CD4-positive, CD25-positive, alpha-beta regulatory T cell (primary cell): ENCODE results near the gene JAM3. TPM values are rescaled to one million over a fixed set of nuclear protein-coding genes. Genes with fewer than 3 reads are reported as not detected.
A peak's percentile ranks its signal among the peaks of the same experiment; 100 is the strongest.

Experiments used
- ATAC-seq, 2 donors: fragments of 150-1000 bp; cut with Tn5 transposase; one replicate each; pipeline ENCODE4 v1.10.0; 2021; ENCODE audit warnings: low read depth in 2 of 2, moderate number of reproducible peaks in 2 of 2, moderate library complexity in 1 of 2
- DNase-seq, 3 donors: peaks; one replicate each; pipeline versions ENCODE4 v3.0.0 to v3.0.0-alpha.2; 2012 to 2022; ENCODE audit warnings: mixed read lengths in 1 of 3
- H3K27ac ChIP-seq: one replicate; pipeline ENCODE4 v1.7.0; 2013; ENCODE audit warnings: mild to moderate bottlenecking, low read length; ENCODE audit not compliant: insufficient read depth, poor library complexity, severe bottlenecking
- H3K27me3 ChIP-seq: one replicate; pipeline ENCODE4 v1.7.0; 2013; ENCODE audit warnings: low read length; ENCODE audit not compliant: control insufficient read depth, insufficient read depth
- H3K36me3 ChIP-seq: one replicate; pipeline ENCODE4 v1.7.0; 2013; ENCODE audit warnings: mild to moderate bottlenecking, low read length, moderate library complexity; ENCODE audit not compliant: control insufficient read depth, insufficient read depth
- H3K4me1 ChIP-seq: 2 replicates; pipeline ENCODE4 v1.7.0; 2013; ENCODE audit warnings: mild to moderate bottlenecking, low read length; ENCODE audit not compliant: insufficient read depth, control insufficient read depth, poor library complexity, severe bottlenecking
- H3K4me3 ChIP-seq: one replicate; pipeline ENCODE4 v1.7.0; 2013; ENCODE audit warnings: low read depth, mild to moderate bottlenecking, low read length, moderate library complexity
- H3K9me3 ChIP-seq, 2 experiments: 1 replicate in 1 of 2; 2 replicates in 1 of 2; pipeline ENCODE4 v1.7.0; 2013; ENCODE audit warnings: low read length in 2 of 2, mild to moderate bottlenecking in 1 of 2, moderate library complexity in 1 of 2; ENCODE audit not compliant: control insufficient read depth in 2 of 2
- H3K27ac Mint-ChIP-seq, 3 donors: one replicate each; pipeline ENCODE4 v1.8.0; 2020 to 2022; ENCODE audit warnings: mild to moderate bottlenecking in 3 of 3, mixed read lengths in 3 of 3, moderate library complexity in 2 of 3
- H3K27me3 Mint-ChIP-seq: one replicate; pipeline ENCODE4 v1.8.0; 2022; ENCODE audit warnings: mild to moderate bottlenecking, mixed read lengths
- H3K36me3 Mint-ChIP-seq: one replicate; pipeline ENCODE4 v1.8.0; 2020; ENCODE audit warnings: mixed read lengths
- H3K4me1 Mint-ChIP-seq, 4 donors: one replicate each; pipeline ENCODE4 v1.8.0; 2020 to 2022; ENCODE audit warnings: mixed read lengths in 4 of 4, mild to moderate bottlenecking in 1 of 4
- H3K4me3 Mint-ChIP-seq, 4 donors: one replicate each; pipeline ENCODE4 v1.8.0; 2020 to 2022; ENCODE audit warnings: mild to moderate bottlenecking in 4 of 4, mixed read lengths in 4 of 4, moderate library complexity in 3 of 4
- H3K9me3 Mint-ChIP-seq, 7 donors: one replicate each; pipeline ENCODE4 v1.8.0; 2020 to 2022; ENCODE audit warnings: mixed read lengths in 7 of 7, mild to moderate bottlenecking in 3 of 7, moderate library complexity in 2 of 7
- polyA plus RNA-seq, 4 donors: library from polyadenylated mRNA; unstranded; fragments of 300-500 nt; fragmentation: Illumina TruSeq; gene quantifications; one replicate each; pipeline ENCODE4 v1.2.3, GENCODE V29; 2021
- total RNA-seq: library from RNA; stranded (reverse); gene quantifications from one replicate; pipeline ENCODE4 v1.2.3, GENCODE V29; 2022

JAM3 gene
- total and polyA plus RNA-seq, 5 donors from 2014 or later = 3.1 to 5.5 (median 3.3) TPM

DNA sequence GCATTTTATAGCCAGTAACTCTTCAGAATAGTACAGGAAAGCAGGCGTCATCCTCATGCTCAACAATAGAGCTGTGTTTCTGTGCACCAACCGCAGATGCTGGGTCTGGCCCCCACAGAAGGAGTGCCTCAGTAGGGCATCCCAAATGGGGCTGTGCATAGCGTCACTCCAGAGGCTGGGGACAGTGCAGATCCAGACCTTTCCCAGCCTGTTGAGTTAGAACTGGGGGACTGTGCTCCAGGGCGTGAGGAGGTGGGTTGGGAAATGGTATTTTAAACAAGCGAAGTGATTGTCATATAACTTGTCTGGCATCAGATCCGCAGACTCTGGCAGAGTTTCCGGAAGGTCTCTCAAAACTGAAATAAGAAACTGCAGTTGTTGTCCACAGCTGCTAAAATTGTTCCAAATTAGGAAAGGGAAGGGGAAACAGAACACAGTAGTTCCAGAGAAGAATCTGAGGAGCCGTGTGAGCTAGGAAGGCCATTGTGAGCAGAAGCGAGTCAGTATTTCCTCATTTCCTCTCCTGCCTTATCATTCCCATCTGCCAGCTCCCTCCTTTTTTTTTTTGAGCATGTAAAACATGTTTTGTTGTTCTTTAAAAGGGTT is 52.2 kb downstream of the JAM3 start:
- Histone ChIP-seq H3K27me3 (peaks cover 22% of the 10 kb centered on the region), H3K4me1 (no peaks in the 10 kb centered on the region), H3K9me3 (no peaks in the 10 kb centered on the region), H3K27ac (no peak overlapping the region), H3K4me3 (no peak overlapping the region), H3K36me3 (no peaks in the 10 kb centered on the region)
- ATAC-seq = no peak
- peaks cover 0 to 3% (median 0%) of the 10 kb centered on the region in 7 donors for H3K9me3 Mint-ChIP-seq
- H3K36me3 Mint-ChIP-seq = peaks cover 6% of the 10 kb centered on the region
- H3K27ac Mint-ChIP-seq = peak overlapping the region in 1 of 3 donors; percentile 67
- peaks cover 0 to 10% (median 5%) of the 10 kb centered on the region in 4 donors for H3K4me1 Mint-ChIP-seq
- H3K27me3 Mint-ChIP-seq = peaks cover 39% of the 10 kb centered on the region
- H3K4me3 Mint-ChIP-seq = no peak overlapping the region
- no peak for DNase-seq

- Histone ChIP-seq H3K36me3 (no peaks in the 10 kb centered on the region), H3K27me3 (peaks cover 27% of the 10 kb centered on the region), H3K4me3 (no peak overlapping the region), H3K27ac (no peak overlapping the region), H3K9me3 (no peaks in the 10 kb centered on the region), H3K4me1 (no peaks in the 10 kb centered on the region)
- Mint-ChIP-seq H3K4me3 (peak overlapping the region in 1 of 4 donors; percentile 56), H3K36me3 (peaks cover 6% of the 10 kb centered on the region), H3K4me1 (peaks cover 0 to 10% (median 5%) of the 10 kb centered on the region in 4 donors), H3K9me3 (peaks cover 0 to 3% (median 0%) of the 10 kb centered on the region in 7 donors), H3K27ac (no peak overlapping the region), H3K27me3 (peaks cover 35% of the 10 kb centered on the region)
- no peak for ATAC-seq
- no peak for DNase-seq
Measured at GRCh38 chr11:134124660-134125451, 56.0 kb downstream of the JAM3 start.

DNA sequence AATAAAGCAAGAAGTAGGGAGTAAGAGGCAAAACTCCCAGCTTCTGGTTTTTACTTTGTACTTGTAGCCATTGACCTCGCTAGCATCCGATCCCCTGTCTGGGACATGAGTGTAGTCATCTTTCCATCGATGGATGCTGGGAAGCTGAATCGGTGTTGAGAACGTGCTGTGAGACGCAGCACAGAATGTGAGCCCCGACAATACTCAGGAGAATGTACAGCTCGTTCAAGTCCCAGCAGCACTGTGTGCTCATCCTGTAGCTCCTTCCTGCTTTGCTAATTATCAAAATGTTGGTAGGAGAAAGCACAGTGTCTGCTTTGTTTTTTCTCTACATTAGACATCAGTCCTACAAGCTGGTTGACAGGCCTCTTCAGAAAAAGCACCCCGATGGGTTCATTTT is 56.6 kb downstream of the JAM3 start:
- H3K27ac Mint-ChIP-seq = no peak overlapping the region
- H3K4me3 Mint-ChIP-seq = peak overlapping the region in 1 of 4 donors; percentile 70
- Histone ChIP-seq H3K4me3 (no peak overlapping the region), H3K36me3 (no peaks in the 10 kb centered on the region), H3K9me3 (peaks cover 0 to 2% of the 10 kb centered on the region in 2 experiments), H3K27ac (no peak overlapping the region), H3K27me3 (peaks cover 29% of the 10 kb centered on the region), H3K4me1 (no peaks in the 10 kb centered on the region)
- peaks cover 0 to 10% (median 5%) of the 10 kb centered on the region in 4 donors for H3K4me1 Mint-ChIP-seq
- peaks cover 36% of the 10 kb centered on the region for H3K27me3 Mint-ChIP-seq
- H3K9me3 Mint-ChIP-seq = peaks cover 0 to 3% (median 0%) of the 10 kb centered on the region in 7 donors
- ATAC-seq (no peak), DNase-seq (no peak)
- H3K36me3 Mint-ChIP-seq = peaks cover 6% of the 10 kb centered on the region

DNA sequence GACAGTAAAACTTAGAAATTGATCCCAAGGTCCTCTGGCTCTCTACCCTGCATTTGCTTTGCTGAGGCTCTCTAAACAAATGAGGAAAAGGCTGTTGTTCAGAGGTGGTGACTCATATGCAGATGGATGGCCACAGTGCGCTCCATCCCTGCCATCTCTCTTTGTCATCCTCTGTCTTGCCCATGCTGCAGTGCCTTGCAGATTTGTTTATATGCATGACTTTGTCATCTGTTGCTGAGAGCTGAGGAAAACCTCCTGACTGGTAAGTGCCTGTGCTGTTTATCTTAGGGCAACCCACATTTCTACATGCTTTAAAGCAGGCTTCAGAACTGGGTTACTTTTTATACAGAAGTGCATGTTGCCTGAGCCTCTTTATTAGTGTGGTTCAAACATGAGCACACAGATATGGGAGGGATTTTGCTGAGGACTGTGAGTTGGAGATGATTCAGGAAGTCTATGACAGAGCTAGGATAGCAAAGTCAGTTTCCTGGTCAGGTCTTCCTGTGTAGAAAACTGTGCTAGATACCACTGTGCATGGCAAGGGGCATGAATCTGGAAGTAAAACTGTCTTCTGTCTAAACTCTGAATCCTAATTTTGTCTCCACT is 57.4 kb downstream of the JAM3 start:
- Histone ChIP-seq H3K4me3 (no peak overlapping the region), H3K4me1 (no peaks in the 10 kb centered on the region), H3K27ac (no peak overlapping the region), H3K36me3 (no peaks in the 10 kb centered on the region), H3K9me3 (peaks cover 3 to 6% of the 10 kb centered on the region in 2 experiments), H3K27me3 (peaks cover 29% of the 10 kb centered on the region)
- DNase-seq = no peak
- peaks cover 0 to 8% (median 3%) of the 10 kb centered on the region in 7 donors for H3K9me3 Mint-ChIP-seq
- peaks cover 0 to 10% (median 5%) of the 10 kb centered on the region in 4 donors for H3K4me1 Mint-ChIP-seq
- H3K27me3 Mint-ChIP-seq = peaks cover 39% of the 10 kb centered on the region
- peaks cover 6% of the 10 kb centered on the region for H3K36me3 Mint-ChIP-seq
- no peak overlapping the region for H3K4me3 Mint-ChIP-seq
- no peak for ATAC-seq
- H3K27ac Mint-ChIP-seq = no peak overlapping the region

- no peak overlapping the region for H3K4me3 ChIP-seq
- H3K9me3 Mint-ChIP-seq = peaks cover 0 to 23% (median 12%) of the 10 kb centered on the region in 7 donors
- H3K4me1 ChIP-seq = no peaks in the 10 kb centered on the region
- H3K27ac Mint-ChIP-seq = peak overlapping the region in 1 of 3 donors; percentile 11
- no peak overlapping the region for H3K4me3 Mint-ChIP-seq
- H3K4me1 Mint-ChIP-seq = no peaks in the 10 kb centered on the region
- no peak for ATAC-seq
- H3K36me3 ChIP-seq = no peaks in the 10 kb centered on the region
- peaks cover 15% of the 10 kb centered on the region for H3K27me3 Mint-ChIP-seq
- peaks cover 13 to 17% of the 10 kb centered on the region in 2 experiments for H3K9me3 ChIP-seq
- H3K27ac ChIP-seq = no peak overlapping the region
- no peak for DNase-seq
- H3K36me3 Mint-ChIP-seq = peaks cover 14% of the 10 kb centered on the region
- H3K27me3 ChIP-seq = peaks cover 8% of the 10 kb centered on the region
Measured at GRCh38 chr11:134131628-134132244, 62.9 kb downstream of the JAM3 start.

GRCh38 chr11:134132808-134133207 is 63.9 kb downstream of the JAM3 start:
- peaks cover 14% of the 10 kb centered on the region for H3K36me3 Mint-ChIP-seq

GRCh38 chr11:134134167-134134566 is 65.3 kb downstream of the JAM3 start:
- H3K9me3 Mint-ChIP-seq = peaks cover 0 to 23% (median 12%) of the 10 kb centered on the region in 7 donors
- no peak overlapping the region for H3K27ac Mint-ChIP-seq
- Histone ChIP-seq H3K27ac (no peak overlapping the region), H3K4me3 (no peak overlapping the region), H3K27me3 (peaks cover 5% of the 10 kb centered on the region), H3K36me3 (no peaks in the 10 kb centered on the region), H3K4me1 (no peaks in the 10 kb centered on the region), H3K9me3 (peaks cover 13 to 17% of the 10 kb centered on the region in 2 experiments)
- peaks cover 0 to 2% (median 0%) of the 10 kb centered on the region in 4 donors for H3K4me1 Mint-ChIP-seq
- no peak for DNase-seq
- H3K27me3 Mint-ChIP-seq = peaks cover 15% of the 10 kb centered on the region
- ATAC-seq = no peak
- peaks cover 14% of the 10 kb centered on the region for H3K36me3 Mint-ChIP-seq
- H3K4me3 Mint-ChIP-seq = no peak overlapping the region

More at GRCh38 chr11:134132808-134133207, 63.9 kb downstream of the JAM3 start:
- Mint-ChIP-seq H3K4me1 (no peaks in the 10 kb centered on the region), H3K9me3 (peaks cover 0 to 23% (median 12%) of the 10 kb centered on the region in 7 donors), H3K27ac (no peak overlapping the region), H3K4me3 (no peak overlapping the region), H3K27me3 (peaks cover 15% of the 10 kb centered on the region)
- Histone ChIP-seq H3K9me3 (peaks cover 13 to 17% of the 10 kb centered on the region in 2 experiments), H3K4me1 (no peaks in the 10 kb centered on the region), H3K27ac (no peak overlapping the region), H3K27me3 (peaks cover 5% of the 10 kb centered on the region), H3K4me3 (no peak overlapping the region), H3K36me3 (no peaks in the 10 kb centered on the region)
- DNase-seq (no peak), ATAC-seq (no peak)
